ENCODE measurements around the gene BCR.

Gene BCR

GRCh38 chr22:23272371-23272770 lies 92.1 kb downstream of the BCR start:
- no peak overlapping the region for H3K4me3 ChIP-seq (ENCODE audit: low read depth, low read length)
- DNase-seq (ENCODE audit: low read depth) = no peak
- TF ChIP-seq POLR2A (IDR thresholded peaks at IDR 0.05; ENCODE audit: extremely low read depth, insufficient read length) (no peak), MYC (IDR thresholded peaks at IDR 0.05; ENCODE audit: low read depth, low read length) (no peak), MAX (IDR thresholded peaks at IDR 0.05; ENCODE audit: low read depth, low read length) (no peak), CTCF (IDR thresholded peaks at IDR 0.05; ENCODE audit: low read depth, low read length) (no peak)

DNA sequence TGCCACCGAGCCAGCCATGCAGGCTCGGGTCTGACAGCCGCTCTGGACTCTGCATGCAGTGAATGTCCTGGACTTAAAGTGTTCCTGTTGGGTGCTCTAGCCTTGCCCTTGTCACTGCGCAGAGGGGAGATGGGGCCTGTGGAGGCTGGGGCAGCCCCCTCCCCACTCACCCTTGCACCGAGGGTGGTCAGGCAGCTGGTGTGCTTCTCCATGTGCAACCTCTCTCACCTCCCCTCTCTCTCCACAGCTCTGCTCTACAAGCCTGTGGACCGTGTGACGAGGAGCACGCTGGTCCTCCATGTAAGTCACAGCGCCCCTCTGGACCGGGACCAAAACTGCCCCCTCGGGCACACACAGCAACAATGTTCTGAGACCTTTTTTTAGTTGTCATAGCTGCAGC lies 92.5 kb downstream of the BCR start:
- H3K4me3 ChIP-seq (ENCODE audit: low read depth, low read length) = no peak overlapping the region
- DNase-seq (ENCODE audit: low read depth) = no peak
- TF ChIP-seq POLR2A (IDR thresholded peaks at IDR 0.05; ENCODE audit: extremely low read depth, insufficient read length) (no peak), MAX (IDR thresholded peaks at IDR 0.05; ENCODE audit: low read depth, low read length) (no peak)

DNA sequence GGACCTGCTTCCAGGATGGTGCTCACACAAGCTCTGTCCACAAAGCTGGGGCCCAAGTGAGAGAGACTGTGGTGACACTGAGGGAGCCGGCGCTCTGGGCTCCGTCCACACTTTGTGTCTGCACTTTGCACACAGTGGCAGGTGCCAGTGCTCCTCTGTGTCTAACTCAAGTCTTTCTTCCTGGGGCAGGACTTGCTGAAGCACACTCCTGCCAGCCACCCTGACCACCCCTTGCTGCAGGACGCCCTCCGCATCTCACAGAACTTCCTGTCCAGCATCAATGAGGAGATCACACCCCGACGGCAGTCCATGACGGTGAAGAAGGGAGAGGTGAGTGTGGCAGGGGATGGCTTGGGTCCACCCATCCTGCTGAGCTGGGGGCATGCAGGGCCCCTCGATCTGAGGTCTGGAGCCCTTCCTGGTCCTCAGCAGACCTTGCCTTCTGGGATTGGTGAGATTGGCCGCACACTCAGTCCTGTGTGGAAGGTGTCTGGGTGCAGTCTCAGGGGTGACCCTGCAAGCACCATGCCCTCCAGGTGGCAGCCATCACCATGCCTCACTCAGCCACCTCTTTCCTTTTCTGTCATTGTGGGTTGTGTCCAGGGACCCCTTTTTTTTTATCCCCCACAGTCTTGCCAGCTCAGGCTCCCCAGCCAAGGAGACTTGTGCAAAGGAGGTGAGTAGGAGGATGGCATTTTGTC lies 93.3 kb downstream of the BCR start:
- no peak for DNase-seq (ENCODE audit: low read depth)
- no peak for TF ChIP-seq POLR2A (IDR thresholded peaks at IDR 0.05; ENCODE audit: extremely low read depth, insufficient read length)
- TF ChIP-seq MYC (IDR thresholded peaks at IDR 0.05; ENCODE audit: low read depth, low read length) = no peak
- no peak for TF ChIP-seq MAX (IDR thresholded peaks at IDR 0.05; ENCODE audit: low read depth, low read length)
- no peak for TF ChIP-seq CTCF (IDR thresholded peaks at IDR 0.05; ENCODE audit: low read depth, low read length)
- no peak overlapping the region for H3K4me3 ChIP-seq (ENCODE audit: low read depth, low read length)

DNA sequence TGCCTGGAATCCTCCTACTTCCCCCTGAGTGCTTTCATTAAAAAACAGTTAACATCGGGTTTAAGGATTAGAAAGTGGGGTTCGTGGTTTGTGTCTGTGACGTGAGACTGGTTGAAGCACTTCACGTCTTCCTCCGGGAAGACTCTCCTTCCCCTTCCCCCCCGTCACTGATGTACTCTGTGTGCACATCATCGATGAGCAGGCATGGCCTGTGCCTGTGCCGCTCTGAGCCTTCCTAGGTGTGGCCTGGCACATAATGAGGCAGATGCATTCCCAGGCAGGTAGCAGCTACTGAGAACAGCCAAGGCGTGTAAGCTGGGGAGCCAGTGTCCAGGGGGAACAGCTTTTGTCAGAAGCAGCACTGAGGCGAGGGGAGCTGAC lies 93.8 kb downstream of the BCR start:
- no peak for DNase-seq (ENCODE audit: low read depth)
- no peak overlapping the region for H3K4me3 ChIP-seq (ENCODE audit: low read depth, low read length)
- TF ChIP-seq MYC (IDR thresholded peaks at IDR 0.05; ENCODE audit: low read depth, low read length) (no peak), MAX (IDR thresholded peaks at IDR 0.05; ENCODE audit: low read depth, low read length) (no peak), CTCF (IDR thresholded peaks at IDR 0.05; ENCODE audit: low read depth, low read length) (no peak), POLR2A (IDR thresholded peaks at IDR 0.05; ENCODE audit: extremely low read depth, insufficient read length) (no peak)

DNA sequence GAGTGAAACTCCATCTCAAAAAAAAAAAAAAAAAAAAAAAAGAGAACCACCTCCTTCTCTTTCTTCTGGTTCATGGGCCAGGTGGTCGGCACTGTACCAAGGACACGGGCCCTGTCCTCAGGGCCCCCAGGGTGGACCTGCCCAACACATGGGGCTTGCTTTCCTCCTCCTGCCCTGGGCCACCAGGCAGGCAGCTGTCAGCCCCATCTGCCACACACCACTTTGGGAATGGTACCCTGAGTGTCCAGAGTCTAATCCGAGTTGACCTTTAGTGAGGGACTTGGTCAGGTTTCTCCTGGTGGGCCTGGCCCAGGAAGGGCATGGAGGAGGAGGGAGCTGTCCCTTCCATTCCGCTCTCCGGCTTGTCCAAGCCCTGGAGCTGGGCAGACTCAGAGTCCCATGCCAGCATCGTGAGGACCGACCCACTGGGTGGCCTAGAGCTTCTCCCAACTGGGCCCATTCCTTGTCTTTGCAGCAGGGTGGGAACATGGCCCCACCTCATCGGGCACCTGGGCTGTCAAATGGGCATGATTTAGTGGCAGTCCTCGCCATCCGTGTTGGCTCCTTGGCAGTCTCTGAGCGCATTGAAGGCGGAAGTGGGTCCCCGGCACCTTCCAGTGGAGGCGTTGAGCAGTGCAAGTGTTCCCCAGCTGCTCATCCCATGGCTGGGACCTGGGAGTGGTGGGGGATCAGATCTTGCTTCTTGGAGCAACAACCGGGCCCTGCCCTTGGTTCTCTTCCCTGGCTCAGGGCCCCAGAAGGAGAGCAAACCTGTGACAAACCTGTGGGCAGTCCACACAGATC lies 94.8 kb downstream of the BCR start:
- no peak for DNase-seq (ENCODE audit: low read depth)
- TF ChIP-seq POLR2A (IDR thresholded peaks at IDR 0.05; ENCODE audit: extremely low read depth, insufficient read length) = no peak
- no peak for TF ChIP-seq MAX (IDR thresholded peaks at IDR 0.05; ENCODE audit: low read depth, low read length)
- no peak for TF ChIP-seq MYC (IDR thresholded peaks at IDR 0.05; ENCODE audit: low read depth, low read length)
- no peak for TF ChIP-seq CTCF (IDR thresholded peaks at IDR 0.05; ENCODE audit: low read depth, low read length)
- no peak overlapping the region for H3K4me3 ChIP-seq (ENCODE audit: low read depth, low read length)

DNA sequence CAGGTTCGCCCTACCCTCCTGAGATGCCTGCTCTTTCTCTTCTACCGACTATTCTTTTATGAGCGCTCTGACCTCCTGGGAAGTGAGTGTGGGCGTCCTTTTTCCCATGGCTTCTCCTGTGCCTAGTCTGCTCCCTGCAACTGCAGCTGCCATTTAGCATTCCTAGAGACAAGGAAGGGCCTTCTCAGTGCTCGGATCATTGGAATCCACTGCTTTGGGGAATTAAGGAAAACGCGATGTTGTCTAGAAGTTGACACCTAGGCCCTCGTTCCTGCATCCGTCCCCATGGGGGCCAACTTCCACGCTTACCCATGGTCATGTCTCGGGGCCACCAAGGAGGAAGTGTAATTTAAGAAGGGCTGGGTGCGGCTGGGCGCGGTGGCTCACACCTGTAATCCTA lies 95.4 kb downstream of the BCR start:
- DNase-seq (ENCODE audit: low read depth) = no peak
- no peak for TF ChIP-seq POLR2A (IDR thresholded peaks at IDR 0.05; ENCODE audit: extremely low read depth, insufficient read length)
- no peak for TF ChIP-seq CTCF (IDR thresholded peaks at IDR 0.05; ENCODE audit: low read depth, low read length)
- TF ChIP-seq MYC (IDR thresholded peaks at IDR 0.05; ENCODE audit: low read depth, low read length) = no peak
- no peak for TF ChIP-seq MAX (IDR thresholded peaks at IDR 0.05; ENCODE audit: low read depth, low read length)
- H3K4me3 ChIP-seq (ENCODE audit: low read depth, low read length) = no peak overlapping the region

Measured in NB4 (cell line).